ENCODE data around the gene ROR2. TPM values are rescaled to one million over a fixed set of nuclear protein-coding genes. Genes with fewer than 3 reads are reported as not detected.

The ROR2 gene
- polyA plus RNA-seq, 3 donors: 14.1 to 17.3 (median 14.2) TPM

- no peak for DNase-seq (ENCODE audit: low read depth in 3 of 3, low spot score in 2 of 3)
Observed at GRCh38 chr9:91698266-91698665, 251.8 kb downstream of the ROR2 start.

GRCh38 chr9:91697201-91697600 is 252.8 kb downstream of the ROR2 start:
- no peak for DNase-seq (ENCODE audit: low read depth in 3 of 3, low spot score in 2 of 3)

GRCh38 chr9:91694081-91694870 is 255.8 kb downstream of the ROR2 start:
- no peak for DNase-seq (ENCODE audit: low read depth in 3 of 3, low spot score in 2 of 3)

- DNase-seq (ENCODE audit: low read depth in 3 of 3, low spot score in 2 of 3): no peak
Observed at GRCh38 chr9:91693226-91693625, 256.8 kb downstream of the ROR2 start.

- DNase-seq (ENCODE audit: low read depth in 3 of 3, low spot score in 2 of 3): no peak
Observed at GRCh38 chr9:91690540-91691249, 259.3 kb downstream of the ROR2 start.

GRCh38 chr9:91689006-91689405 is 261.0 kb downstream of the ROR2 start:
- DNase-seq (ENCODE audit: low read depth in 3 of 3, low spot score in 2 of 3): no peak

GRCh38 chr9:91683269-91683668 is 266.8 kb downstream of the ROR2 start:
- no peak for DNase-seq (ENCODE audit: low read depth in 3 of 3, low spot score in 2 of 3)

- no peak for DNase-seq (ENCODE audit: low read depth in 3 of 3, low spot score in 2 of 3)
Observed at GRCh38 chr9:91682806-91683205, 267.2 kb downstream of the ROR2 start.

GRCh38 chr9:91681461-91682305 is 268.3 kb downstream of the ROR2 start:
- DNase-seq (ENCODE audit: low read depth in 3 of 3, low spot score in 2 of 3): peak in 1 of 3 donors; percentile 34

GRCh38 chr9:91680998-91681397 is 269.0 kb downstream of the ROR2 start:
- DNase-seq (ENCODE audit: low read depth in 3 of 3, low spot score in 2 of 3): no peak

- DNase-seq (ENCODE audit: low read depth in 3 of 3, low spot score in 2 of 3): no peak
Observed at GRCh38 chr9:91680106-91680505, 269.9 kb downstream of the ROR2 start.

- no peak for DNase-seq (ENCODE audit: low read depth in 3 of 3, low spot score in 2 of 3)
Observed at GRCh38 chr9:91678807-91679580, 271.0 kb downstream of the ROR2 start.

- DNase-seq (ENCODE audit: low read depth in 3 of 3, low spot score in 2 of 3): no peak
Observed at GRCh38 chr9:91677822-91678436, 272.1 kb downstream of the ROR2 start.

- DNase-seq (ENCODE audit: low read depth in 3 of 3, low spot score in 2 of 3): no peak
Observed at GRCh38 chr9:91677331-91677730, 272.7 kb downstream of the ROR2 start.

GRCh38 chr9:91676046-91676445 is 274.0 kb downstream of the ROR2 start:
- DNase-seq (ENCODE audit: low read depth in 3 of 3, low spot score in 2 of 3): no peak

- no peak for DNase-seq (ENCODE audit: low read depth in 3 of 3, low spot score in 2 of 3)
Observed at GRCh38 chr9:91664663-91665062, 285.4 kb downstream of the ROR2 start.

GRCh38 chr9:91663858-91664257 is 286.2 kb downstream of the ROR2 start:
- no peak for DNase-seq (ENCODE audit: low read depth in 3 of 3, low spot score in 2 of 3)

- no peak for DNase-seq (ENCODE audit: low read depth in 3 of 3, low spot score in 2 of 3)
Observed at GRCh38 chr9:91661451-91661850, 288.6 kb downstream of the ROR2 start.

GRCh38 chr9:91660521-91660920 is 289.5 kb downstream of the ROR2 start:
- no peak for DNase-seq (ENCODE audit: low read depth in 3 of 3, low spot score in 2 of 3)

Measured in right renal cortex interstitium (tissue), 3 donors.